MCF 10A (cell line): ENCODE results near the gene TIAM2. TPM values are rescaled to one million over a fixed set of nuclear protein-coding genes. Genes with fewer than 3 reads are reported as not detected.

Source experiments
- BruUV-seq: library from RNA; stranded (reverse); fragments of 400-500 nt; replicated peaks from 2 replicates; lab custom pipeline; 2021; lab: Mats Ljungman, UMichigan
- CTCF ChIA-PET: fragments of 300-600 bp; sonication (Branson Sonifier 250); formaldehyde crosslinking; extraction: SDS; loops from one replicate; lab custom pipeline; 2021; ENCODE audit warnings: antibody characterized with exemption, inconsistent platforms; lab: Yijun Ruan, JAX
- POLR2A ChIA-PET: fragments of 300-600, 350-650 bp; sonication (Branson Sonifier 250); formaldehyde crosslinking; extraction: SDS; loops from one replicate; lab custom pipeline; 2020; ENCODE audit warnings: antibody characterized with exemption, inconsistent platforms; lab: Yijun Ruan, JAX
- DNase-seq: peaks from one replicate; pipeline ENCODE4 v3.0.0-alpha.2; 2018; ENCODE audit not compliant: unreplicated experiment
- H3K27ac Mint-ChIP-seq: one replicate; pipeline ENCODE4 v1.8.0; 2022; ENCODE audit warnings: mild to moderate bottlenecking, low read depth, mixed read lengths; ENCODE audit not compliant: unreplicated experiment
- H3K27me3 Mint-ChIP-seq: one replicate; pipeline ENCODE4 v1.8.0; 2022; ENCODE audit warnings: mixed read lengths; ENCODE audit not compliant: insufficient read depth, unreplicated experiment
- H3K36me3 Mint-ChIP-seq: one replicate; pipeline ENCODE4 v1.8.0; 2022; ENCODE audit warnings: mild to moderate bottlenecking, moderate library complexity, mixed read lengths; ENCODE audit not compliant: insufficient read depth, unreplicated experiment
- H3K4me1 Mint-ChIP-seq: one replicate; pipeline ENCODE4 v1.8.0; 2022; ENCODE audit warnings: mixed read lengths; ENCODE audit not compliant: insufficient read depth, unreplicated experiment
- H3K4me3 Mint-ChIP-seq: one replicate; pipeline ENCODE4 v1.8.0; 2022; ENCODE audit warnings: mild to moderate bottlenecking, moderate library complexity, mixed read lengths; ENCODE audit not compliant: unreplicated experiment
- H3K9me3 Mint-ChIP-seq: one replicate; pipeline ENCODE4 v1.8.0; 2022; ENCODE audit warnings: mixed read lengths; ENCODE audit not compliant: unreplicated experiment
- CTCF ChIP-seq: fragments of 200-600 bp; IDR thresholded peaks from one replicate; pipeline ENCODE4 v1.8.0; 2022; ENCODE audit warnings: antibody characterized with exemption, mild to moderate bottlenecking; ENCODE audit not compliant: unreplicated experiment
- intact Hi-C: fragments of 100-400 bp; cut with micrococcal nuclease; formaldehyde crosslinking; loops from 2 replicates; pipeline ENCODE4 v1.14.1; 2022
- total RNA-seq: library from RNA; stranded (reverse); gene quantifications from 2 replicates; pipeline ENCODE4 v1.2.3, GENCODE V29; 2022

The TIAM2 gene
- total RNA-seq, 1 experiment from 2014 or later, result 3.1 TPM

GRCh38 chr6:155201461-155202226, 206.5 kb downstream of the TIAM2 start:
- Mint-ChIP-seq H3K27ac (peak overlapping the region; percentile 88), H3K27me3 (no peaks in the 10 kb centered on the region), H3K4me1 (peaks cover 13% of the 10 kb centered on the region), H3K4me3 (peak overlapping the region; percentile 32), H3K36me3 (no peaks in the 10 kb centered on the region), H3K9me3 (no peaks in the 10 kb centered on the region)
- peak; percentile 54 for DNase-seq
- CTCF ChIA-PET, result interaction anchor here (0.6 kb wide), 1 partner anchor 12 kb away, joined by 3 read pairs; no protein-coding TSS in a partner anchor
- no peak for TF ChIP-seq CTCF
- POLR2A ChIA-PET, result interaction anchor here (0.6 to 1.5 kb wide), 5 partner anchors 12 to 333 kb away, joined by 3 to 6 read pairs (median 4); no protein-coding TSS in a partner anchor
- no TSS peak for BruUV-seq
- intact Hi-C loops, result no loop called here

- H3K36me3 Mint-ChIP-seq, result no peaks in the 10 kb centered on the region
- no peaks in the 10 kb centered on the region for H3K27me3 Mint-ChIP-seq
- ChIA-PET POLR2A (interaction anchor here (1.1 to 2.5 kb wide), 2 partner anchors 17 kb away, joined by 3 to 7 read pairs; no protein-coding TSS in a partner anchor), CTCF (no interaction called here)
- H3K4me3 Mint-ChIP-seq, result no peak overlapping the region
- H3K9me3 Mint-ChIP-seq, result no peaks in the 10 kb centered on the region
- intact Hi-C loops, result no loop called here
- no peak overlapping the region for H3K27ac Mint-ChIP-seq
- TF ChIP-seq CTCF, result no peak
- no TSS peak for BruUV-seq
- no peaks in the 10 kb centered on the region for H3K4me1 Mint-ChIP-seq
- DNase-seq, result no peak
Observed at GRCh38 chr6:155207223-155207622, 212.1 kb downstream of the TIAM2 start.

GRCh38 chr6:155212106-155212505, 217.0 kb downstream of the TIAM2 start:
- no TSS peak for BruUV-seq
- Mint-ChIP-seq H3K36me3 (no peaks in the 10 kb centered on the region), H3K27me3 (no peaks in the 10 kb centered on the region), H3K27ac (no peak overlapping the region), H3K4me1 (no peaks in the 10 kb centered on the region), H3K4me3 (no peak overlapping the region), H3K9me3 (no peaks in the 10 kb centered on the region)
- no peak for TF ChIP-seq CTCF
- POLR2A ChIA-PET, result no interaction called here
- CTCF ChIA-PET, result no interaction called here
- DNase-seq, result no peak
- intact Hi-C loops, result no loop called here

GRCh38 chr6:155212616-155213380, 217.7 kb downstream of the TIAM2 start:
- TF ChIP-seq CTCF, result no peak
- no TSS peak for BruUV-seq
- Mint-ChIP-seq H3K27me3 (no peaks in the 10 kb centered on the region), H3K9me3 (no peaks in the 10 kb centered on the region), H3K4me3 (no peak overlapping the region), H3K36me3 (no peaks in the 10 kb centered on the region), H3K4me1 (no peaks in the 10 kb centered on the region), H3K27ac (no peak overlapping the region)
- DNase-seq, result no peak
- ChIA-PET POLR2A (no interaction called here), CTCF (interaction anchor here (0.6 kb wide), 1 partner anchor 40 kb away, joined by 3 read pairs; no protein-coding TSS in a partner anchor)
- intact Hi-C loops, result no loop called here
